ENCODE results near the gene CLECL1. TPM values are rescaled to one million over a fixed set of nuclear protein-coding genes. Genes with fewer than 3 reads are reported as not detected.

The CLECL1 gene
- total and polyA plus RNA-seq, 2 experiments from 2014 or later, result not detected

- H3F3A ChIP-seq (replicated peaks; ENCODE audit: low read depth), result no peaks in the 10 kb centered on the region
- no peaks in the 10 kb centered on the region for H3K9me2 ChIP-seq (ENCODE audit: insufficient read depth)
- peaks cover 12% of the 10 kb centered on the region for H3K4me1 ChIP-seq (ENCODE audit: insufficient read depth)
- TF ChIP-seq ETS1 (IDR thresholded peaks at IDR 0.05) (no peak), NANOG (IDR thresholded peaks at IDR 0.05; ENCODE audit: borderline replicate concordance) (no peak), ZNF114 (CRISPR knock-in tag; IDR thresholded peaks at IDR 0.05) (no peak), POLR2AphosphoS5 (IDR thresholded peaks at IDR 0.05; ENCODE audit: low read depth) (no peak), ZNF331 (CRISPR knock-in tag; IDR thresholded peaks at IDR 0.05; ENCODE audit: low read depth) (no peak), EZH2 (IDR thresholded peaks at IDR 0.05; ENCODE audit: low read depth, unreplicated experiment) (no peak), STAT1 (IDR thresholded peaks at IDR 0.05; ENCODE audit: unreplicated experiment) (no peak), EZH2phosphoT487 (IDR thresholded peaks at IDR 0.05; ENCODE audit: unreplicated experiment) (no peak), CREB1 (CRISPR knock-in tag; IDR thresholded peaks at IDR 0.05; ENCODE audit: low read depth) (no peak), JUNB (IDR thresholded peaks at IDR 0.05; ENCODE audit: unreplicated experiment) (no peak)
- TF ChIP-seq, protein P1, sequence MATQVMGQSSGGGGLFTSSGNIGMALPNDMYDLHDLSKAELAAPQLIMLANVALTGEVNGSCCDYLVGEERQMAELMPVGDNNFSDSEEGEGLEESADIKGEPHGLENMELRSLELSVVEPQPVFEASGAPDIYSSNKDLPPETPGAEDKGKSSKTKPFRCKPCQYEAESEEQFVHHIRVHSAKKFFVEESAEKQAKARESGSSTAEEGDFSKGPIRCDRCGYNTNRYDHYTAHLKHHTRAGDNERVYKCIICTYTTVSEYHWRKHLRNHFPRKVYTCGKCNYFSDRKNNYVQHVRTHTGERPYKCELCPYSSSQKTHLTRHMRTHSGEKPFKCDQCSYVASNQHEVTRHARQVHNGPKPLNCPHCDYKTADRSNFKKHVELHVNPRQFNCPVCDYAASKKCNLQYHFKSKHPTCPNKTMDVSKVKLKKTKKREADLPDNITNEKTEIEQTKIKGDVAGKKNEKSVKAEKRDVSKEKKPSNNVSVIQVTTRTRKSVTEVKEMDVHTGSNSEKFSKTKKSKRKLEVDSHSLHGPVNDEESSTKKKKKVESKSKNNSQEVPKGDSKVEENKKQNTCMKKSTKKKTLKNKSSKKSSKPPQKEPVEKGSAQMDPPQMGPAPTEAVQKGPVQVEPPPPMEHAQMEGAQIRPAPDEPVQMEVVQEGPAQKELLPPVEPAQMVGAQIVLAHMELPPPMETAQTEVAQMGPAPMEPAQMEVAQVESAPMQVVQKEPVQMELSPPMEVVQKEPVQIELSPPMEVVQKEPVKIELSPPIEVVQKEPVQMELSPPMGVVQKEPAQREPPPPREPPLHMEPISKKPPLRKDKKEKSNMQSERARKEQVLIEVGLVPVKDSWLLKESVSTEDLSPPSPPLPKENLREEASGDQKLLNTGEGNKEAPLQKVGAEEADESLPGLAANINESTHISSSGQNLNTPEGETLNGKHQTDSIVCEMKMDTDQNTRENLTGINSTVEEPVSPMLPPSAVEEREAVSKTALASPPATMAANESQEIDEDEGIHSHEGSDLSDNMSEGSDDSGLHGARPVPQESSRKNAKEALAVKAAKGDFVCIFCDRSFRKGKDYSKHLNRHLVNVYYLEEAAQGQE (IDR thresholded peaks at IDR 0.05; ENCODE audit: unreplicated experiment), result no peak
- TF ChIP-seq, protein P2, sequence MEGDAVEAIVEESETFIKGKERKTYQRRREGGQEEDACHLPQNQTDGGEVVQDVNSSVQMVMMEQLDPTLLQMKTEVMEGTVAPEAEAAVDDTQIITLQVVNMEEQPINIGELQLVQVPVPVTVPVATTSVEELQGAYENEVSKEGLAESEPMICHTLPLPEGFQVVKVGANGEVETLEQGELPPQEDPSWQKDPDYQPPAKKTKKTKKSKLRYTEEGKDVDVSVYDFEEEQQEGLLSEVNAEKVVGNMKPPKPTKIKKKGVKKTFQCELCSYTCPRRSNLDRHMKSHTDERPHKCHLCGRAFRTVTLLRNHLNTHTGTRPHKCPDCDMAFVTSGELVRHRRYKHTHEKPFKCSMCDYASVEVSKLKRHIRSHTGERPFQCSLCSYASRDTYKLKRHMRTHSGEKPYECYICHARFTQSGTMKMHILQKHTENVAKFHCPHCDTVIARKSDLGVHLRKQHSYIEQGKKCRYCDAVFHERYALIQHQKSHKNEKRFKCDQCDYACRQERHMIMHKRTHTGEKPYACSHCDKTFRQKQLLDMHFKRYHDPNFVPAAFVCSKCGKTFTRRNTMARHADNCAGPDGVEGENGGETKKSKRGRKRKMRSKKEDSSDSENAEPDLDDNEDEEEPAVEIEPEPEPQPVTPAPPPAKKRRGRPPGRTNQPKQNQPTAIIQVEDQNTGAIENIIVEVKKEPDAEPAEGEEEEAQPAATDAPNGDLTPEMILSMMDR (conservative IDR thresholded peaks at IDR 0.05; ENCODE audit: low read depth in 2 of 2), result no peak
- TF ChIP-seq, protein P3, sequence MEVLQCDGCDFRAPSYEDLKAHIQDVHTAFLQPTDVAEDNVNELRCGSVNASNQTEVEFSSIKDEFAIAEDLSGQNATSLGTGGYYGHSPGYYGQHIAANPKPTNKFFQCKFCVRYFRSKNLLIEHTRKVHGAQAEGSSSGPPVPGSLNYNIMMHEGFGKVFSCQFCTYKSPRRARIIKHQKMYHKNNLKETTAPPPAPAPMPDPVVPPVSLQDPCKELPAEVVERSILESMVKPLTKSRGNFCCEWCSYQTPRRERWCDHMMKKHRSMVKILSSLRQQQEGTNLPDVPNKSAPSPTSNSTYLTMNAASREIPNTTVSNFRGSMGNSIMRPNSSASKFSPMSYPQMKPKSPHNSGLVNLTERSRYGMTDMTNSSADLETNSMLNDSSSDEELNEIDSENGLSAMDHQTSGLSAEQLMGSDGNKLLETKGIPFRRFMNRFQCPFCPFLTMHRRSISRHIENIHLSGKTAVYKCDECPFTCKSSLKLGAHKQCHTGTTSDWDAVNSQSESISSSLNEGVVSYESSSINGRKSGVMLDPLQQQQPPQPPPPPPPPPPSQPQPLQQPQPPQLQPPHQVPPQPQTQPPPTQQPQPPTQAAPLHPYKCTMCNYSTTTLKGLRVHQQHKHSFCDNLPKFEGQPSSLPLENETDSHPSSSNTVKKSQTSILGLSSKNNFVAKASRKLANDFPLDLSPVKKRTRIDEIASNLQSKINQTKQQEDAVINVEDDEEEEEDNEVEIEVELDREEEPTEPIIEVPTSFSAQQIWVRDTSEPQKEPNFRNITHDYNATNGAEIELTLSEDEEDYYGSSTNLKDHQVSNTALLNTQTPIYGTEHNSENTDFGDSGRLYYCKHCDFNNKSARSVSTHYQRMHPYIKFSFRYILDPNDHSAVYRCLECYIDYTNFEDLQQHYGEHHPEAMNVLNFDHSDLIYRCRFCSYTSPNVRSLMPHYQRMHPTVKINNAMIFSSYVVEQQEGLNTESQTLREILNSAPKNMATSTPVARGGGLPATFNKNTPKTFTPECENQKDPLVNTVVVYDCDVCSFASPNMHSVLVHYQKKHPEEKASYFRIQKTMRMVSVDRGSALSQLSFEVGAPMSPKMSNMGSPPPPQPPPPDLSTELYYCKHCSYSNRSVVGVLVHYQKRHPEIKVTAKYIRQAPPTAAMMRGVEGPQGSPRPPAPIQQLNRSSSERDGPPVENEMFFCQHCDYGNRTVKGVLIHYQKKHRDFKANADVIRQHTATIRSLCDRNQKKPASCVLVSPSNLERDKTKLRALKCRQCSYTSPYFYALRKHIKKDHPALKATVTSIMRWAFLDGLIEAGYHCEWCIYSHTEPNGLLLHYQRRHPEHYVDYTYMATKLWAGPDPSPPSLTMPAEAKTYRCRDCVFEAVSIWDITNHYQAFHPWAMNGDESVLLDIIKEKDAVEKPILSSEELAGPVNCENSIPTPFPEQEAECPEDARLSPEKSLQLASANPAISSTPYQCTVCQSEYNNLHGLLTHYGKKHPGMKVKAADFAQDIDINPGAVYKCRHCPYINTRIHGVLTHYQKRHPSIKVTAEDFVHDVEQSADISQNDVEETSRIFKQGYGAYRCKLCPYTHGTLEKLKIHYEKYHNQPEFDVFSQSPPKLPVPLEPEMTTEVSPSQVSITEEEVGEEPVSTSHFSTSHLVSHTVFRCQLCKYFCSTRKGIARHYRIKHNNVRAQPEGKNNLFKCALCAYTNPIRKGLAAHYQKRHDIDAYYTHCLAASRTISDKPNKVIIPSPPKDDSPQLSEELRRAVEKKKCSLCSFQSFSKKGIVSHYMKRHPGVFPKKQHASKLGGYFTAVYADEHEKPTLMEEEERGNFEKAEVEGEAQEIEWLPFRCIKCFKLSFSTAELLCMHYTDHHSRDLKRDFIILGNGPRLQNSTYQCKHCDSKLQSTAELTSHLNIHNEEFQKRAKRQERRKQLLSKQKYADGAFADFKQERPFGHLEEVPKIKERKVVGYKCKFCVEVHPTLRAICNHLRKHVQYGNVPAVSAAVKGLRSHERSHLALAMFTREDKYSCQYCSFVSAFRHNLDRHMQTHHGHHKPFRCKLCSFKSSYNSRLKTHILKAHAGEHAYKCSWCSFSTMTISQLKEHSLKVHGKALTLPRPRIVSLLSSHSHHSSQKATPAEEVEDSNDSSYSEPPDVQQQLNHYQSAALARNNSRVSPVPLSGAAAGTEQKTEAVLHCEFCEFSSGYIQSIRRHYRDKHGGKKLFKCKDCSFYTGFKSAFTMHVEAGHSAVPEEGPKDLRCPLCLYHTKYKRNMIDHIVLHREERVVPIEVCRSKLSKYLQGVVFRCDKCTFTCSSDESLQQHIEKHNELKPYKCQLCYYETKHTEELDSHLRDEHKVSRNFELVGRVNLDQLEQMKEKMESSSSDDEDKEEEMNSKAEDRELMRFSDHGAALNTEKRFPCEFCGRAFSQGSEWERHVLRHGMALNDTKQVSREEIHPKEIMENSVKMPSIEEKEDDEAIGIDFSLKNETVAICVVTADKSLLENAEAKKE (CRISPR knock-in tag; IDR thresholded peaks at IDR 0.05), result no peak
- Mint-ChIP-seq H3K4me3 (no peak overlapping the region), H3K36me3 (ENCODE audit: low read depth) (no peaks in the 10 kb centered on the region), H3K4me1 (peaks cover 13% of the 10 kb centered on the region), H3K27ac (no peak overlapping the region), H3K9me3 (no peaks in the 10 kb centered on the region), H3K27me3 (ENCODE audit: insufficient read depth, low read depth, poor library complexity) (no peaks in the 10 kb centered on the region)
- no peaks in the 10 kb centered on the region for H3K79me2 ChIP-seq (replicated peaks; ENCODE audit: insufficient read depth)
- H4K20me1 ChIP-seq (replicated peaks; ENCODE audit: insufficient read depth), result no peaks in the 10 kb centered on the region
- H3K4me2 ChIP-seq, result no peak overlapping the region
- no peaks in the 10 kb centered on the region for H3K36me3 ChIP-seq (ENCODE audit: insufficient read depth)
- H2AFZ ChIP-seq, result no peak overlapping the region
- no peak overlapping the region for H3K4me3 ChIP-seq
- no peak for DNase-seq (ENCODE audit: low spot score)
- ATAC-seq, result no peak
- no peak overlapping the region for H3K27ac ChIP-seq (ENCODE audit: low read depth)
- H3K27me3 ChIP-seq (ENCODE audit: insufficient read depth), result no peaks in the 10 kb centered on the region
Measured at GRCh38 chr12:9773216-9773877, 40.5 kb upstream of the CLECL1 start.

Data from GM23338 (cell line).